ENCODE data around the gene RALGDS. TPM values are rescaled to one million over a fixed set of nuclear protein-coding genes. Genes with fewer than 3 reads are reported as not detected.
A peak's percentile ranks its signal among the peaks of the same experiment; 100 is the strongest.

Gene RALGDS
- total and polyA plus RNA-seq, 9 of the 15 experiments (the other 6 are each of a cell fraction or from before 2014, with no cell fraction given) = 0.75 to 43.3 (median 27.1) TPM

- peak overlapping the region; percentile 77 for H3K4me2 ChIP-seq (ENCODE audit: insufficient read depth, low read length)
- no peak for FAIRE-seq
- no TSS peak for BruUV-seq (replicated peaks)
- in situ Hi-C loops (cut with MboI) (no loop called here), intact Hi-C loops (cut with micrococcal nuclease) (loop anchor here (2.0 kb wide), 1 partner anchor 14 kb away; no protein-coding TSS in a partner anchor)
- POLR2A ChIA-PET = interaction anchor here (0.5 to 1.5 kb wide), 11 partner anchors 11 to 672 kb away, joined by 3 to 9 read pairs (median 4); no protein-coding TSS in a partner anchor
- ATAC-seq = no peak
- H2AFZ ChIP-seq (ENCODE audit: low read depth, low read length) = peak overlapping the region; percentile 61
- CTCF ChIA-PET (ENCODE audit: low intra/inter-chr PET ratio) = no interaction called here
- peaks cover 59 to 88% of the 10 kb centered on the region in 2 experiments for H3K4me1 ChIP-seq (replicated peaks in 1 of 2; ENCODE audit: control insufficient read depth in 2 of 2, insufficient read depth in 2 of 2, low read length in 2 of 2)
- H3K9me3 ChIP-seq (replicated peaks; ENCODE audit: control insufficient read depth, insufficient read depth, low read depth, low read length) = no peaks in the 10 kb centered on the region
- no peak for DNase-seq (ENCODE audit: extremely low read depth in 1 of 4, low spot score in 3 of 4)
- H3K9ac ChIP-seq (ENCODE audit: insufficient read depth in 1 of 2, low read depth in 2 of 2, low read length in 2 of 2) = peak overlapping the region; percentile 61 to 84
- no peaks in the 10 kb centered on the region; the same call in 2 of the 3 replicates for H3K36me3 ChIP-seq (ENCODE audit: control insufficient read depth, insufficient read depth, low read length)
- H3K4me3 ChIP-seq = no peak overlapping the region
- H3K9me1 ChIP-seq (ENCODE audit: control insufficient read depth, insufficient read depth, low read length) = no peaks in the 10 kb centered on the region
- peaks cover 76% of the 10 kb centered on the region for H3K79me2 ChIP-seq (ENCODE audit: control insufficient read depth, insufficient read depth, low read length)
- 19% methylated on average over 4 of the region's 4 CpGs for WGBS (ENCODE audit: insufficient coverage, low coverage, missing lambda C conversion rate)
- H3K27me3 ChIP-seq (ENCODE audit: control insufficient read depth in 2 of 2, insufficient read depth in 2 of 2, low read length in 2 of 2) = no peaks in the 10 kb centered on the region
- H4K20me1 ChIP-seq (replicated peaks; ENCODE audit: control insufficient read depth, insufficient read depth, low read length) = peaks cover 16% of the 10 kb centered on the region
- H3K27ac ChIP-seq (ENCODE audit: extremely low read depth, low read depth, low read length) = peak overlapping the region; percentile 90
- TF ChIP-seq, protein P1, sequence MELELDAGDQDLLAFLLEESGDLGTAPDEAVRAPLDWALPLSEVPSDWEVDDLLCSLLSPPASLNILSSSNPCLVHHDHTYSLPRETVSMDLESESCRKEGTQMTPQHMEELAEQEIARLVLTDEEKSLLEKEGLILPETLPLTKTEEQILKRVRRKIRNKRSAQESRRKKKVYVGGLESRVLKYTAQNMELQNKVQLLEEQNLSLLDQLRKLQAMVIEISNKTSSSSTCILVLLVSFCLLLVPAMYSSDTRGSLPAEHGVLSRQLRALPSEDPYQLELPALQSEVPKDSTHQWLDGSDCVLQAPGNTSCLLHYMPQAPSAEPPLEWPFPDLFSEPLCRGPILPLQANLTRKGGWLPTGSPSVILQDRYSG (tag; conservative IDR thresholded peaks at IDR 0.05; ENCODE audit: low read depth) = 0 out of 2 replicates have a peak, but pooled peaks have one; percentile 58
- TF ChIP-seq GTF2E2 (tag; IDR thresholded peaks at IDR 0.05) (no peak), ZNF318 (IDR thresholded peaks at IDR 0.05; ENCODE audit: borderline replicate concordance in 1 of 2, low read depth in 1 of 2) (no peak), HDGF (IDR thresholded peaks at IDR 0.05) (0 out of 2 replicates have a peak, but pooled peaks have one; percentile 36)
- TF ChIP-seq, protein P2, sequence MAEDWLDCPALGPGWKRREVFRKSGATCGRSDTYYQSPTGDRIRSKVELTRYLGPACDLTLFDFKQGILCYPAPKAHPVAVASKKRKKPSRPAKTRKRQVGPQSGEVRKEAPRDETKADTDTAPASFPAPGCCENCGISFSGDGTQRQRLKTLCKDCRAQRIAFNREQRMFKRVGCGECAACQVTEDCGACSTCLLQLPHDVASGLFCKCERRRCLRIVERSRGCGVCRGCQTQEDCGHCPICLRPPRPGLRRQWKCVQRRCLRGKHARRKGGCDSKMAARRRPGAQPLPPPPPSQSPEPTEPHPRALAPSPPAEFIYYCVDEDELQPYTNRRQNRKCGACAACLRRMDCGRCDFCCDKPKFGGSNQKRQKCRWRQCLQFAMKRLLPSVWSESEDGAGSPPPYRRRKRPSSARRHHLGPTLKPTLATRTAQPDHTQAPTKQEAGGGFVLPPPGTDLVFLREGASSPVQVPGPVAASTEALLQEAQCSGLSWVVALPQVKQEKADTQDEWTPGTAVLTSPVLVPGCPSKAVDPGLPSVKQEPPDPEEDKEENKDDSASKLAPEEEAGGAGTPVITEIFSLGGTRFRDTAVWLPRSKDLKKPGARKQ (CRISPR knock-in tag; IDR thresholded peaks at IDR 0.05) = peak; percentile 68; the same call in 1 of the 2 replicates
- TF ChIP-seq, protein P3, sequence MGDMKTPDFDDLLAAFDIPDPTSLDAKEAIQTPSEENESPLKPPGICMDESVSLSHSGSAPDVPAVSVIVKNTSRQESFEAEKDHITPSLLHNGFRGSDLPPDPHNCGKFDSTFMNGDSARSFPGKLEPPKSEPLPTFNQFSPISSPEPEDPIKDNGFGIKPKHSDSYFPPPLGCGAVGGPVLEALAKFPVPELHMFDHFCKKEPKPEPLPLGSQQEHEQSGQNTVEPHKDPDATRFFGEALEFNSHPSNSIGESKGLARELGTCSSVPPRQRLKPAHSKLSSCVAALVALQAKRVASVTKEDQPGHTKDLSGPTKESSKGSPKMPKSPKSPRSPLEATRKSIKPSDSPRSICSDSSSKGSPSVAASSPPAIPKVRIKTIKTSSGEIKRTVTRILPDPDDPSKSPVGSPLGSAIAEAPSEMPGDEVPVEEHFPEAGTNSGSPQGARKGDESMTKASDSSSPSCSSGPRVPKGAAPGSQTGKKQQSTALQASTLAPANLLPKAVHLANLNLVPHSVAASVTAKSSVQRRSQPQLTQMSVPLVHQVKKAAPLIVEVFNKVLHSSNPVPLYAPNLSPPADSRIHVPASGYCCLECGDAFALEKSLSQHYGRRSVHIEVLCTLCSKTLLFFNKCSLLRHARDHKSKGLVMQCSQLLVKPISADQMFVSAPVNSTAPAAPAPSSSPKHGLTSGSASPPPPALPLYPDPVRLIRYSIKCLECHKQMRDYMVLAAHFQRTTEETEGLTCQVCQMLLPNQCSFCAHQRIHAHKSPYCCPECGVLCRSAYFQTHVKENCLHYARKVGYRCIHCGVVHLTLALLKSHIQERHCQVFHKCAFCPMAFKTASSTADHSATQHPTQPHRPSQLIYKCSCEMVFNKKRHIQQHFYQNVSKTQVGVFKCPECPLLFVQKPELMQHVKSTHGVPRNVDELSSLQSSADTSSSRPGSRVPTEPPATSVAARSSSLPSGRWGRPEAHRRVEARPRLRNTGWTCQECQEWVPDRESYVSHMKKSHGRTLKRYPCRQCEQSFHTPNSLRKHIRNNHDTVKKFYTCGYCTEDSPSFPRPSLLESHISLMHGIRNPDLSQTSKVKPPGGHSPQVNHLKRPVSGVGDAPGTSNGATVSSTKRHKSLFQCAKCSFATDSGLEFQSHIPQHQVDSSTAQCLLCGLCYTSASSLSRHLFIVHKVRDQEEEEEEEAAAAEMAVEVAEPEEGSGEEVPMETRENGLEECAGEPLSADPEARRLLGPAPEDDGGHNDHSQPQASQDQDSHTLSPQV (IDR thresholded peaks at IDR 0.05) = peak; percentile 32
Observed at GRCh38 chr9:133122605-133122934, 1.5 kb upstream of the RALGDS start.
